ENCODE results near the gene C10orf120. TPM values are rescaled to one million over a fixed set of nuclear protein-coding genes. Genes with fewer than 3 reads are reported as not detected.

C10orf120 gene
- total and polyA plus RNA-seq, 9 of the 15 experiments (the other 6 are each of a cell fraction or from before 2014, with no cell fraction given) = not detected

- Histone ChIP-seq H3K79me2 (ENCODE audit: control insufficient read depth, insufficient read depth, low read length) (no peaks in the 10 kb centered on the region), H3K9ac (ENCODE audit: insufficient read depth in 1 of 2, low read depth in 2 of 2, low read length in 2 of 2) (no peak overlapping the region), H4K20me1 (replicated peaks; ENCODE audit: control insufficient read depth, insufficient read depth, low read length) (no peaks in the 10 kb centered on the region; the same call in 1 of the 2 replicates), H3K36me3 (ENCODE audit: control insufficient read depth, insufficient read depth, low read length) (no peaks in the 10 kb centered on the region), H3K27ac (ENCODE audit: extremely low read depth, low read depth, low read length) (no peak overlapping the region), H3K4me1 (replicated peaks in 1 of 2; ENCODE audit: control insufficient read depth in 2 of 2, insufficient read depth in 2 of 2, low read length in 2 of 2) (no peaks in the 10 kb centered on the region), H3K4me2 (ENCODE audit: insufficient read depth, low read length) (no peak overlapping the region), H3K27me3 (ENCODE audit: control insufficient read depth in 2 of 2, insufficient read depth in 2 of 2, low read length in 2 of 2) (peaks cover 0 to 18% of the 10 kb centered on the region in 2 experiments; a peak in 2 of 5 replicates), H3K9me1 (ENCODE audit: control insufficient read depth, insufficient read depth, low read length) (no peaks in the 10 kb centered on the region), H2AFZ (ENCODE audit: low read depth, low read length) (no peak overlapping the region), H3K9me3 (replicated peaks; ENCODE audit: control insufficient read depth, insufficient read depth, low read depth, low read length) (no peaks in the 10 kb centered on the region), H3K4me3 (no peak overlapping the region)
- FAIRE-seq (no peak), ATAC-seq (no peak), DNase-seq (ENCODE audit: extremely low read depth in 1 of 4, low spot score in 3 of 4) (no peak)
- CTCF ChIA-PET (ENCODE audit: low intra/inter-chr PET ratio) = no interaction called here
- no TSS peak for BruUV-seq (replicated peaks)
- intact Hi-C loops (cut with micrococcal nuclease) = no loop called here
- WGBS (ENCODE audit: insufficient coverage, low coverage, missing lambda C conversion rate) = 0% methylated on average over 3 of the region's 3 CpGs
- TF ChIP-seq SRSF3 (IDR thresholded peaks at IDR 0.05; ENCODE audit: insufficient read depth, low read length) (no peak), NFIX (CRISPR knock-in tag; IDR thresholded peaks at IDR 0.05; ENCODE audit: low read depth) (no peak), IRF1 (CRISPR knock-in tag; IDR thresholded peaks at IDR 0.05; ENCODE audit: borderline replicate concordance) (no peak), TARDBP (IDR thresholded peaks at IDR 0.05) (no peak), MNT (conservative IDR thresholded peaks at IDR 0.05) (no peak), ZNF512 (tag; IDR thresholded peaks at IDR 0.05) (no peak), SMARCB1 (IDR thresholded peaks at IDR 0.05; ENCODE audit: insufficient read length, low read depth) (no peak), POLR2A (conservative IDR thresholded peaks at IDR 0.05) (no peak), VEZF1 (CRISPR knock-in tag; IDR thresholded peaks at IDR 0.05) (no peak), TAF1 (IDR thresholded peaks at IDR 0.05; ENCODE audit: control insufficient read depth, extremely low read depth, insufficient read depth, low read length, severe bottlenecking) (no peak), C11orf30 (IDR thresholded peaks at IDR 0.05; ENCODE audit: low read depth) (no peak), HES1 (IDR thresholded peaks at IDR 0.05; ENCODE audit: low read depth) (no peak), HSF4 (CRISPR knock-in tag; IDR thresholded peaks at IDR 0.05; ENCODE audit: borderline replicate concordance) (no peak)
- in situ Hi-C loops (cut with MboI) = no loop called here
- POLR2A ChIA-PET = no interaction called here
These were observed 21.5 kb upstream of the C10orf120 start for GRCh38 chr10:122721111-122721510.
